Measurements from ENCODE around the gene REXO4. TPM values are rescaled to one million over a fixed set of nuclear protein-coding genes. Genes with fewer than 3 reads are reported as not detected.

REXO4 gene
- total RNA-seq, 1 experiment from 2014 or later: 43.6 TPM

- Mint-ChIP-seq H3K27ac (ENCODE audit: unreplicated experiment) (no peak overlapping the region), H3K36me3 (ENCODE audit: insufficient read depth, unreplicated experiment) (no peaks in the 10 kb centered on the region), H3K4me3 (ENCODE audit: unreplicated experiment) (no peak overlapping the region), H3K27me3 (ENCODE audit: insufficient read depth, unreplicated experiment) (no peaks in the 10 kb centered on the region), H3K9me3 (ENCODE audit: unreplicated experiment) (no peaks in the 10 kb centered on the region), H3K4me1 (ENCODE audit: low read depth, unreplicated experiment) (no peaks in the 10 kb centered on the region)
- intact Hi-C loops (cut with micrococcal nuclease; ENCODE audit: unreplicated experiment): no loop called here
- Histone ChIP-seq H3K4me3 (ENCODE audit: low read depth, low read length) (no peak overlapping the region), H3K9me3 (no peaks in the 10 kb centered on the region), H3K4me1 (peaks cover 9% of the 10 kb centered on the region; the same call in 1 of the 2 replicates), H3K27me3 (replicated peaks; ENCODE audit: control insufficient read depth, insufficient read depth, low read length) (no peaks in the 10 kb centered on the region), H3K36me3 (ENCODE audit: control insufficient read depth, insufficient read depth, low read length) (no peaks in the 10 kb centered on the region)
- TF ChIP-seq CTCF (IDR thresholded peaks at IDR 0.05; ENCODE audit: insufficient read depth in 1 of 2, low read depth in 1 of 2, low read length in 1 of 2, severe bottlenecking in 1 of 2, unreplicated experiment in 1 of 2): no peak
- ChIA-PET POLR2A (interaction anchor here (1.0 kb wide), 1 partner anchor 34 kb away, joined by 3 read pairs; no protein-coding TSS in a partner anchor), CTCF (interaction anchor here (0.5 kb wide), 1 partner anchor 33 kb away, joined by 4 read pairs; no protein-coding TSS in a partner anchor)
- DNase-seq: no peak
- BruUV-seq (replicated peaks): no TSS peak
Observed at GRCh38 chr9:133425049-133425632, 7.3 kb upstream of the REXO4 start.

- POLR2A ChIA-PET: no interaction called here
- CTCF ChIA-PET: interaction anchor here (0.6 kb wide), 1 partner anchor 668 kb away, joined by 3 read pairs; no protein-coding TSS in a partner anchor
- Mint-ChIP-seq H3K4me1 (ENCODE audit: low read depth, unreplicated experiment) (peaks cover 5% of the 10 kb centered on the region), H3K27ac (ENCODE audit: unreplicated experiment) (no peak overlapping the region), H3K36me3 (ENCODE audit: insufficient read depth, unreplicated experiment) (no peaks in the 10 kb centered on the region), H3K9me3 (ENCODE audit: unreplicated experiment) (no peaks in the 10 kb centered on the region), H3K27me3 (ENCODE audit: insufficient read depth, unreplicated experiment) (no peaks in the 10 kb centered on the region), H3K4me3 (ENCODE audit: unreplicated experiment) (no peak overlapping the region)
- TF ChIP-seq CTCF (IDR thresholded peaks at IDR 0.05; ENCODE audit: insufficient read depth in 1 of 2, low read depth in 1 of 2, low read length in 1 of 2, severe bottlenecking in 1 of 2, unreplicated experiment in 1 of 2): no peak
- Histone ChIP-seq H3K9me3 (no peaks in the 10 kb centered on the region), H3K36me3 (ENCODE audit: control insufficient read depth, insufficient read depth, low read length) (no peaks in the 10 kb centered on the region), H3K4me1 (peaks cover 15% of the 10 kb centered on the region), H3K4me3 (ENCODE audit: low read depth, low read length) (no peak overlapping the region), H3K27me3 (replicated peaks; ENCODE audit: control insufficient read depth, insufficient read depth, low read length) (no peaks in the 10 kb centered on the region)
- no TSS peak for BruUV-seq (replicated peaks)
- no peak for DNase-seq
- intact Hi-C loops (cut with micrococcal nuclease; ENCODE audit: unreplicated experiment): no loop called here
Observed at GRCh38 chr9:133424187-133424586, 6.4 kb upstream of the REXO4 start.

- DNase-seq: no peak
- Mint-ChIP-seq H3K4me3 (ENCODE audit: unreplicated experiment) (no peak overlapping the region), H3K4me1 (ENCODE audit: low read depth, unreplicated experiment) (peaks cover 11% of the 10 kb centered on the region), H3K27ac (ENCODE audit: unreplicated experiment) (peak overlapping the region; percentile 66), H3K9me3 (ENCODE audit: unreplicated experiment) (no peaks in the 10 kb centered on the region), H3K36me3 (ENCODE audit: insufficient read depth, unreplicated experiment) (no peaks in the 10 kb centered on the region), H3K27me3 (ENCODE audit: insufficient read depth, unreplicated experiment) (no peaks in the 10 kb centered on the region)
- Histone ChIP-seq H3K4me3 (ENCODE audit: low read depth, low read length) (no peak overlapping the region), H3K36me3 (ENCODE audit: control insufficient read depth, insufficient read depth, low read length) (no peaks in the 10 kb centered on the region), H3K4me1 (peaks cover 19% of the 10 kb centered on the region), H3K9me3 (no peaks in the 10 kb centered on the region), H3K27me3 (replicated peaks; ENCODE audit: control insufficient read depth, insufficient read depth, low read length) (no peaks in the 10 kb centered on the region)
- intact Hi-C loops (cut with micrococcal nuclease; ENCODE audit: unreplicated experiment): no loop called here
- BruUV-seq (replicated peaks): no TSS peak
- no peak for TF ChIP-seq CTCF (IDR thresholded peaks at IDR 0.05; ENCODE audit: insufficient read depth in 1 of 2, low read depth in 1 of 2, low read length in 1 of 2, severe bottlenecking in 1 of 2, unreplicated experiment in 1 of 2)
- CTCF ChIA-PET: no interaction called here
- POLR2A ChIA-PET: no interaction called here
Observed at GRCh38 chr9:133423216-133423615, 5.4 kb upstream of the REXO4 start.

All from Caco-2 (cell line).